ENCODE results near the gene RAB40B. TPM values are rescaled to one million over a fixed set of nuclear protein-coding genes. Genes with fewer than 3 reads are reported as not detected.

The RAB40B gene
- polyA plus RNA-seq, 1 of the 3 experiments (the other 2 are of a cell fraction): 20.7 TPM

DNA sequence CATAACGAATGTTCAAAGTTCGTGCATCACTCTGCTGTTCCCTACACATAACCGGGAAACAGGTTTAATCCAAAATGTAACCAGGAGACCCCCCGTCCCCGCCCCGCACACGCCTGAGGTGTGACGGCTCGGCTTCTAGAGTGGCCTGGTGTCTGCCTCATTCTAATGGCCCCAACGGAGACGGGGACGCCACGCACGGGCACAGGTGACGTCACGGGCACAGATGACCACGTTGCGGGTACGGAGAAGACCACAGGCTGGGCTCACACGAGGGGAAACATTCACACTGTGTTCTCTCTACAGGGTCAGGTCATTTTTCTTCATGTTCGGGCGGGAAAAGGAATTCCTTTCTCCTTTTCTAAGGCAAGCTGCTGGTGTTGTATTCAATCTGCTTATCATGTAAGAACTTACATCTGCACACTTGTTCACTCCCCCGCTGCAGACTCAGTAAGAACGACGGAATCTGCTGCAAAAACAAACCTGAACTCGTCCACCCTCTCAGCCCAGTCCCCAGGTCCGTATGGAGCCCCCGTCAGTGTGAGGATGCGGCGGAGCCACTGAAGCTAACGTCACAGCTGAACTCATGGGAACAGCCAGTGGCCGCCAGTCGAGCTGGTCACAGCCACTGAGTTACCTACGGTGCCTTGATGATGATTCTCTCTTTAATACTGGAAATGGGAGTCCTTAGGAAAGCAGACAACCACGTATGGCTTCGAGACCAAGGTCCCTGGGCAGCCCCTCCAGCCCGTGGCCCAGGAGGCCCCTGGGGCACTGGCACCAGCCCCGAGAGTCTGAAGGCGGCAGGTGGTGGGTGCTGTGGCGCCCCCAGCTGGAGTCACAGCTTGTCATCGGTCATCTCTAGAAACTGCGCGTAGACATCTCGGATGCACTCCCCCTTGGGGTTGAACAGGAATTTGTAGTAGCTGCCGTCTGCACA lies 83.1 kb downstream of the RAB40B start:
- CTCF ChIA-PET: interaction anchor here (1.0 to 1.9 kb wide), 5 partner anchors 13 to 62 kb away, joined by 3 to 6 read pairs (median 3); no protein-coding TSS in a partner anchor

DNA sequence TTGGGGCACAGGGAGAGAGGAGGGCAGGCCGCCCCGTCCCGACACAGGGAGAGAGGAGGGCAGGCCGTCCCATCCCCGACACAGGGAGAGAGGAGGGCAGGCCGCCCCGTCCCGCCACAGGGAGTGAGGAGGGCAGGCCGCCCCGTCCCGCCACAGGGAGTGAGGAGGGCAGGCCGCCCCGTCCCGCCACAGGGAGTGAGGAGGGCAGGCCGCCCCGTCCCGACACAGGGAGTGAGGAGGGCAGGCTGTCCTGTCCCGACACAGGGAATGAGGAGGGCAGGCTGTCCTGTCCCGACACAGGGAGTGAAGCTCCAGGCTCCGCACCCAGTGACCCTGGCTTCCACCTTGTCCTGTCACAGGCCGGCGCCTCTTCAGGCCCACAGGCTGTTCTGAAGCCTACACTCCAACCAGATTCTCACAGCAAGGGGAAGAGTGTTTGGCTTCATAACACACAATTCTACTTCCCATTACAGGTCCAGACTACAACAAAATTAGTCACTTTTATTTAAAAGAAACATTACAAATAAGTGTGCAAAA lies 84.3 kb downstream of the RAB40B start:
- Histone ChIP-seq H3K9me3 (no peaks in the 10 kb centered on the region), H3K9me2 (no peaks in the 10 kb centered on the region), H3K4me1 (ENCODE audit: control insufficient read depth in 1 of 2, insufficient read depth in 2 of 2, low read depth in 1 of 2, low read length in 1 of 2) (peaks cover 0 to 16% of the 10 kb centered on the region in 2 experiments; a peak in 2 of 4 replicates), H3F3A (replicated peaks; ENCODE audit: insufficient read depth) (peaks cover 25% of the 10 kb centered on the region), H3K36me3 (replicated peaks in 1 of 2; ENCODE audit: control insufficient read depth in 1 of 2, insufficient read depth in 2 of 2, low read length in 1 of 2) (peaks cover 56% of the 10 kb centered on the region in 2 experiments), H3K4me2 (no peak overlapping the region), H3K4me3 (ENCODE audit: low read depth in 2 of 2, low read length in 1 of 2) (no peak overlapping the region), H3K9ac (no peak overlapping the region), H2AFZ (ENCODE audit: low read depth) (no peak overlapping the region), H4K20me1 (ENCODE audit: insufficient read depth) (no peaks in the 10 kb centered on the region), H3K27me3 (ENCODE audit: insufficient read depth) (no peaks in the 10 kb centered on the region), H3K79me2 (ENCODE audit: insufficient read depth) (no peaks in the 10 kb centered on the region; the same call in 1 of the 2 replicates), H3K27ac (ENCODE audit: low read depth in 2 of 2, low read length in 1 of 2) (no peak overlapping the region; a peak in 1 of 4 replicates)
- 83% methylated on average over 7 of the region's 22 CpGs for WGBS (ENCODE audit: low lambda C conversion rate)
- ChIA-PET POLR2A (no interaction called here), CTCF (interaction anchor here (1.0 to 1.5 kb wide), 4 partner anchors 14 to 139 kb away, joined by 3 read pairs; no protein-coding TSS in a partner anchor)
- no peak for DNase-seq
- no peak for TF ChIP-seq NFIC (IDR thresholded peaks at IDR 0.05; ENCODE audit: borderline replicate concordance)
- TF ChIP-seq POLR2AphosphoS5 (IDR thresholded peaks at IDR 0.05; ENCODE audit: low read depth, low read length): no peak
- no peak for TF ChIP-seq SMC3 (IDR thresholded peaks at IDR 0.05; ENCODE audit: low read depth, low read length)
- TF ChIP-seq EP300 (IDR thresholded peaks at IDR 0.05; ENCODE audit: borderline replicate concordance in 1 of 2, low read depth in 1 of 2, low read length in 1 of 2): no peak
- no peak for TF ChIP-seq JUND (IDR thresholded peaks at IDR 0.05)
- no peak for TF ChIP-seq EZH2phosphoT487 (IDR thresholded peaks at IDR 0.05; ENCODE audit: borderline replicate concordance, low read depth)
- no peak for TF ChIP-seq RFX5 (IDR thresholded peaks at IDR 0.05; ENCODE audit: low read length)
- TF ChIP-seq NRF1 (IDR thresholded peaks at IDR 0.05; ENCODE audit: low read depth, low read length): no peak

More for the DNA sequence above, 83.1 kb downstream of the RAB40B start:
- peaks cover 0 to 16% of the 10 kb centered on the region in 2 experiments; a peak in 2 of 4 replicates for H3K4me1 ChIP-seq (ENCODE audit: control insufficient read depth in 1 of 2, insufficient read depth in 2 of 2, low read depth in 1 of 2, low read length in 1 of 2)
- H3K4me2 ChIP-seq: no peak overlapping the region
- POLR2A ChIA-PET: no interaction called here
- H3K9me2 ChIP-seq: no peaks in the 10 kb centered on the region
- TF ChIP-seq, protein P1, sequence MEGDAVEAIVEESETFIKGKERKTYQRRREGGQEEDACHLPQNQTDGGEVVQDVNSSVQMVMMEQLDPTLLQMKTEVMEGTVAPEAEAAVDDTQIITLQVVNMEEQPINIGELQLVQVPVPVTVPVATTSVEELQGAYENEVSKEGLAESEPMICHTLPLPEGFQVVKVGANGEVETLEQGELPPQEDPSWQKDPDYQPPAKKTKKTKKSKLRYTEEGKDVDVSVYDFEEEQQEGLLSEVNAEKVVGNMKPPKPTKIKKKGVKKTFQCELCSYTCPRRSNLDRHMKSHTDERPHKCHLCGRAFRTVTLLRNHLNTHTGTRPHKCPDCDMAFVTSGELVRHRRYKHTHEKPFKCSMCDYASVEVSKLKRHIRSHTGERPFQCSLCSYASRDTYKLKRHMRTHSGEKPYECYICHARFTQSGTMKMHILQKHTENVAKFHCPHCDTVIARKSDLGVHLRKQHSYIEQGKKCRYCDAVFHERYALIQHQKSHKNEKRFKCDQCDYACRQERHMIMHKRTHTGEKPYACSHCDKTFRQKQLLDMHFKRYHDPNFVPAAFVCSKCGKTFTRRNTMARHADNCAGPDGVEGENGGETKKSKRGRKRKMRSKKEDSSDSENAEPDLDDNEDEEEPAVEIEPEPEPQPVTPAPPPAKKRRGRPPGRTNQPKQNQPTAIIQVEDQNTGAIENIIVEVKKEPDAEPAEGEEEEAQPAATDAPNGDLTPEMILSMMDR (IDR thresholded peaks at IDR 0.05): peak; percentile 38
- 0 out of 2 replicates have a peak, but pooled peaks have one; percentile 9 for TF ChIP-seq RAD21 (IDR thresholded peaks at IDR 0.05; ENCODE audit: low read length)
- TF ChIP-seq EP300 (IDR thresholded peaks at IDR 0.05; ENCODE audit: borderline replicate concordance in 1 of 2, low read depth in 1 of 2, low read length in 1 of 2): no peak
- WGBS (ENCODE audit: low lambda C conversion rate): 95% methylated on average over 45 of the region's 45 CpGs
- no peak overlapping the region for H3K4me3 ChIP-seq (ENCODE audit: low read depth in 2 of 2, low read length in 1 of 2)
- H2AFZ ChIP-seq (ENCODE audit: low read depth): no peak overlapping the region
- H3K36me3 ChIP-seq (replicated peaks in 1 of 2; ENCODE audit: control insufficient read depth in 1 of 2, insufficient read depth in 2 of 2, low read length in 1 of 2): peaks cover 53 to 55% of the 10 kb centered on the region in 2 experiments
- H3K9ac ChIP-seq: no peak overlapping the region
- no peaks in the 10 kb centered on the region for H3K27me3 ChIP-seq (ENCODE audit: insufficient read depth)
- H4K20me1 ChIP-seq (ENCODE audit: insufficient read depth): no peaks in the 10 kb centered on the region
- no peak overlapping the region for H3K27ac ChIP-seq (ENCODE audit: low read depth in 2 of 2, low read length in 1 of 2)
- DNase-seq: no peak
- no peaks in the 10 kb centered on the region for H3K9me3 ChIP-seq
- H3F3A ChIP-seq (replicated peaks; ENCODE audit: insufficient read depth): peaks cover 15% of the 10 kb centered on the region
- no peaks in the 10 kb centered on the region; the same call in 1 of the 2 replicates for H3K79me2 ChIP-seq (ENCODE audit: insufficient read depth)
